IPS-11a (cell line): Measurements from ENCODE around the gene ANP32A.
"Not testable (repeated sequence)": the region's sequence is repeated elsewhere in the genome, so short reads cannot be mapped to it uniquely, and the experiment has no call there.

ENCODE experiments used
- H3K4me3 ChIP-seq: one replicate; pipeline ENCODE4 v1.5.1; 2013; ENCODE audit warnings: low read depth, low read length, control low read depth

Gene ANP32A

DNA sequence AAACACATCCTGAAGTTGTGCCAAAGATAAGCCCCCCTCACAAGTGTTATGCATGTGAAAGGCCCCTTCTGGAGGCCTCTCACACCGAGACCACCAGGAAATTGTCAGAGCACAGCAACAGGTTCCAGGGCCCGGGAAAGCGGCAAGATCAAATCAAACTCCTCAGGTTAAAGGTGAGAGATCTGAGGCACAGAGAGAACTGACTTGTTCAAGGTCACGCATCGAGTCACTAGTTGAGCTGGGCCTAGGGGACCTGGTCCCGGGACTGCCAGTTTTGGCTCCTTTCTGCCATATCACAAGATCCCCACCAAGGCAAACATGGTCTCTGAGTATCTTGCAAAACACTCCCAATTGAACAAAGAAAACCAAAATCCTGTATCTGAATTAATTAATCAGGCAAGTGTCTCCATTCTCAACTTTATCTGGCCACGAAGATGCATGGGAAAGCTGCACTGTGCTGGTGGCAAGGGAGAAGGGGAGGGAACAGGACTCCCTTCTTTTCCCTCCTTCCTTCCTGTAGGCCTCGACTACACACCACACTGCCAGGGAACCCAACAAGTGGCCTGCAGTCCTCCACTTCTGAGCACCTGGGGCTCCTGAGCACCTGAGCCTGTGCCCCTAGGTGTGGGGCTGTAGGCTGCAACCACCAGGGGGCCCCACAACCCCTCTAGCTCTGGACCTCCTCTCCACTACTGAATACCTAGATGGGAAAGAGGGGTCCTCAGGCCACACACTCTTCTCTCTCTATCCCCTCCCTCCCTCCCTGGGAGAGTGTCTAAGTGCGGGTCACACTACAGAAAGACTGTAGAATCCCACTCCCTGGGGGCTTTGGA lies 37.3 kb downstream of the ANP32A start:
- H3K4me3 ChIP-seq, result no peak overlapping the region

DNA sequence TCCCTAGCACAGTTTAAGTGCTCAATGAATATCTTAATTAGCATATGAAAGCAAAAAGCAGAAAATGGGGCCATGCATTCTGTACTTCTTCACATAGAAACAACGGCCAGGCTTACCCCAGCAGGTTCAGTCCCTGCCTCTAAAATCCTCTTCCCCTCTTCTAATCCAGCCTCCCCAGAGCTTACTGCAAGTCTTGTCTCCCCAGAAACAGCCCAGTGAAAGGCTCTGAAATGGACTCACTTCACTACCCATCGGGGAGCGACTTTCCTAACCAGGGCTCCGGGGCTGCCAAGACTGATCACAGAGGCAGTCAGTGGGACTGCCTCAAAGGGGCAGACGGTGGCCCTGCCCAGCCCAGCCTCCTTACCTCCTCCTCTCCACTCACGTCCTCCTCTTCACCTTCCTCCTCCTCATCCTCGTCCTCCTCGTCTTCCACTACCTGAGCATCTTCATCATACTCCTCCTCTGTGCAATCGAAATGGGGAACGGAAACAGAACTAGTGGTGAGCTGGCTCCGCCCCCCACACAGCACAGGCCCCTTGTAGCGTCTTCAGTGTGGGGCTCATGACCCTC lies 38.0 kb downstream of the ANP32A start:
- H3K4me3 ChIP-seq, result no peak overlapping the region

DNA sequence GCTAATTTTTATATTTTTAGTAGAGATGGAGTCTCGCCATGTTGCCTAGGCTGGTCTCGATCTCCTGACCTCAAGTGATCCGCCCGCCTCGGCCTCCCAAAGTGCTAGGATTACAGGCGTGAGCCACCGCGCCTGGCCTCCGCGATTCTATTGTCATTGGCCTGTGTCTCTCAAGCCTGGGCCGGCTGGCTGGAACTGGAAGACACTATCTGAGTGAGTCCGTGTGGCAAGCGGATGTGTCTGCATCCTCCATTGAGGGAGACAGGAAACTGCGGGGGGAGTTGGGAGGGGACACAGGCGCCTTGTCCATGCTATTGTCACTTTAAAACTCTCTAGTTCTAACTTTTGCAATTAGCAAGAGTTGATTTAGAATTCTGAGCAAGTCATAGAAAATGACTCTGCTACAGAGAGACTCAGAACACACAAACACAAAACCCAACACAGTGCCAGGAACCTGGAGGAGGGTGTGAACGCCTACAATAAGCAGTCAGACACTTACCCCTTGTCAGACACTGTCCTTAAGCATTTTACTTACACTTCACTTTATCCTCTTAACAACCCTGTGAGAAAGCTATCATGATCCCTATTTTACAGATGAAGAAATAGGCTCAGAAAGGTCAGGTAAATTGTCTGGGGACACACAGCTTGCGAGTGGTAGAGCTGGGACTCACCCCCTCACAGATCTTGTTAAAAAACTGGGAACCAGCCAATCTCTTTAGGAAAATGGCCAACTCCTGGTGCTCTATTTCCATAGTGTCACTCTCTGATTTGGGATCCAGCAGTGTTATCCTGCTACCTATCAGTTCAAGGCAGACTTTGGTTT lies 38.7 kb downstream of the ANP32A start:
- H3K4me3 ChIP-seq, result no peak overlapping the region

DNA sequence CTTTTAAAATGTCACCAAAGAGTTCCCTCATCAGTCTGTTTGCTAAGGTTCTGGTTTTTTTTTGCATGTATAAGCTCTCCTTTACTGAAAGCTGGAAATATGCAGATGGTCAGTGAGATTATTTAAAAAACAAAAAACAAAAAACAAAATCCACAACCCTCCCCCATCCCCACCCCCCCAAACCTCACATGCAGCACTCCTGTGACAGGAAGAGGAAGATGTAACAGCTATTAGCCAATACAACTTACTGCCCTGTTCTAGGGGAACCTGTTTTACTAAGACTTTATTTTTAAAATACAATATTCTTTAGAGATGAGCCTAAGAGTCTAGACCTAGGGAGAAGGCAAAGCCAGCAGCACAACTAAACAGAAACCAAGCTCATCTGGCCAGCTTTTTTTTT lies 39.5 kb downstream of the ANP32A start:
- no peak overlapping the region for H3K4me3 ChIP-seq

DNA sequence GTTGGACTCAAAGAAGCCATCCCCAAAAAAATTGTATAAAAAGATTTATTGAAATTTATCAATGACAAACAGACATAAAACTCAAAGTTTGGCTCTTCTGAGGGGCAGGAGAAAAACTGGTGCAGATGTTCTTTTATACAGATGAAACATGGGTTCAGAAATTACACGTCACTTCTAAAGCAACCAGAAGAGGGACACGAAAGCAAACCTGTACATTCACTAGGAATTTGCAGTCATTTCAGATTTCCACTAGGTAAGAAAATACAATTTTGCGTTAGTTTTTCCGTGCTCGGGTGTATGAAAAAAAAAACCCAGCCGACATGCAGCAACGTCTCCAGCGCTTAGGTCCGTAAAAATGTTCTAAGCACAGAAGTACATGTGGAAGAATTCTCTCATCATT lies 41.8 kb downstream of the ANP32A start:
- H3K4me3 ChIP-seq, result no peak overlapping the region

DNA sequence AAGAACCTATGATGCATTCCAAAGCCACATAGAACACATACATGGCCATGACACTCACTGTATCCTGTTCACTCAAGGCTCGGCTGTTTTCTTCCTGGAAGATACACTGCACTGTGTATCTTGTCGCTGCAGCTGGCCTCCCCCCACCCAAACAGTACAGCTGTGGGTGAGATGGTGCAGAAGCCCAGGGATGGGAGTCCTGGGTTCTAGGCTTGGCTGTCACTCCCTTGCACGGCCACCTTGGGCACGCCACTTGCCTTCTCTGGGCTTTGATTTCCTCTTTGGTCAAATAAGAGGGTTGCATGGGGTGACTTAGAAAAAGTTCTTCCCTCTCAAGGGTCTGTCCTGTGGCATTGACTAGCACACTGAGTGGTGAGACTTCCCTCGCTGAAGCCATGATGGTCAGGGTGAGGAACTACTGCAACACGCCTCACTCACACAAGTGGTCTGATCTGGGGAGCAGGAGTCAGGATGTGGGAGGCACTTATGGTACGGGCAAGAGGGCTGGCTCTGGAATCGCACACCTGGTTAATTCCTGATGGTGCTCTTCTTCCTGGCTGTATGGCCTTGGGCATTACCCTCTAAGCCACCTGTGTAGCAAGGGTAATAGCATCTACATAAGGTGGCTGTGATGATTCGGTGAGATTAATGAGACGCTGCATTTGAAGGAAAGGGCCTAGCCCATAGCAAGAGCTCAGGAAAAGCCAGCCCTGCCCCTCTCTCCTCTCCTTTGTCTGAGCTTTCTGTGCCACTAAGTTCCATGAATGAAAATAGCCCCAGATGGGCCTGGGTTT lies 44.0 kb downstream of the ANP32A start:
- no peak overlapping the region for H3K4me3 ChIP-seq

GRCh38 chr15:68775671-68776476 lies 44.8 kb downstream of the ANP32A start:
- H3K4me3 ChIP-seq, result no peak overlapping the region

- H3K4me3 ChIP-seq, result no peak overlapping the region
These were observed 45.5 kb downstream of the ANP32A start for GRCh38 chr15:68775236-68775577.

DNA sequence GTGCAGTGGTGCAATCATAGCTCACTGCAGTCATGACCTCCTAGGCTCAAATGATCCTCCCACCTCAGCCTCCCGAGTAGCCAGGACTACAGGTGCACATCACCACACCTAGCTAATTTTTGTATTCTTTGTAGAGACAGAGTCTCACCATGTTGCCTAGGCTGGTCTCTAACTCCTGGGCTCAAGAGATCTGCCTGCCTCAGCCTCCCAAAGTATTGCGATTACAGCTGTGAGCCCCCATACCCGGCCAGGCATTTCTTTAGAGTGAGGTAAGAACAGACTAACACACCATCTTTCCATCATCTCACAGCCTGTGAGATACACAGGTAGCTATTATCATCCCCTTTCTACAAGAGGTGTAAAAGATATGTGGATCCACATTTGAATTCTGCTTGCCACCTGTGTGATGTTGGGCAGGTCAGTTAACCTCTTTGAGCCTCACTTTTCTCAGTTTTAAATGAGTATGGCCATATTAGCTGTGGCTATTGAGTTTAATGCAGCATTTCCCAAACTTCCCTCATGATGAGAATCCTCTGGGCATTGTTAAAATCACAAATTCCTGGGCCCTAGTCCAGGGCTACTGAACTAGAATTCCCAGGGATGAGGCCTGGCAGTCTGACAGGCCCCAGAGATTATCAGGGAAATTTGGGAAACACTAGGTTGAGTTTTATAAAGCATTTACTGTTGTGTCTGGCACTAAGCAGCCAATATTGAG lies 46.0 kb downstream of the ANP32A start:
- H3K4me3 ChIP-seq, result no peak overlapping the region

GRCh38 chr15:68774120-68774519 lies 46.6 kb downstream of the ANP32A start:
- no peak overlapping the region for H3K4me3 ChIP-seq

DNA sequence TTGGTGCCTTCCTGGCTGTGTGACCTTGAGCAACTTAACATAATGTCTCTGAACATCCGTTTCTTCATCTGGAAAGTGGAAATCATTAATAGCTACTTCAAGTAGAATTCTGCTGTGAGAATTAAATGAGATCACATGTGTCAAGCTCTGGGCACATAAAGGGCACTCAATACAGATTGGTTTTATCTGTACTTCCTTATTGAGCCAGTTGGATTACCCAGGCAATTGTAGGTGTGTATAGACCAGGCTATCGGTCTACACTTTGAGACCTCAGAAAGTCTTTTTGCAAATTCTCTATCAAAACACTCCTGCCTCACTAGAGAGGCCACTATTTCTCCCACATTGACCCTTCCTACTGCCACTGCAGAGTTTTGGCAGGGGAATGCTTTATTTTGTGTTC lies 47.7 kb downstream of the ANP32A start:
- H3K4me3 ChIP-seq, result no peak overlapping the region

DNA sequence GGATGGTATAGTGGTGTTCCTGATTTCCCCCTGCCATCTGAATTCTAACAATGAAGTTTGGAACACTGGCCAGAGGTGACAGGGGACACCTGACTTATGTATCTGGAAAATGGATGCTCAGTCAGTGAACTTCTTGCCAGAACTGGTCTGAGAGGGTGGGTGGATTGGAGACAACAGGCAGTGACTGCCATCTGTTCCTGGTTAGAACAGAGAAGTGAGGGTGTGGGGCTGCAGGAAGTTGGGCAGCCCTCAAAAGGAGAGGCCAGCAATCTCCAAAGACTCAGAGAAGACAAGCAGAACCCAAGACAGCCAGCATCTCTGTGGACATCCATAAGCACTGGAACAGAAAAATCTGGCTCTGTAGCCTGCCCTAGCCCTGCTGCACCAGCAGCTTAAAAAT lies 50.5 kb downstream of the ANP32A start:
- no peak overlapping the region for H3K4me3 ChIP-seq

DNA sequence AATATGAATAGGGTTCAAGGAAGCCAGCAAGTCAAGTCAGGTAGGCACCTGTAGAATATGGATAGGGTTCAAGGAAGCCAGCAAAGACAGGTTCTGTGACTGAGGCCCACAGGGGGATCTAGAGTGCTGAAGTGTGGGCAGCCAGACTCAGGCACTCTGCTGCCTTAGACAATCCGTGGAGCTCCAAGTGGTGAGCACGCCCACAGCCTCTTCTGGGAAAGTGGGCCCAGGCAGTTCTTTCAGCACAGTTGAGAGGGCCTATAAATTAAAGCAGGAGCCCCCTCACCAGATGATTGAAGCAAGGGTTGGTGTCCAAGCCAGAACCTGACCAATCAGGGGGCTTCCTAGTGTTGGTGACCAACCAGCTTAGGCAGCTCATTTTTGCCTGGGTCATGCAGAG lies 51.0 kb downstream of the ANP32A start:
- no peak overlapping the region for H3K4me3 ChIP-seq

- no peak overlapping the region for H3K4me3 ChIP-seq
These were observed 52.4 kb downstream of the ANP32A start for GRCh38 chr15:68768321-68768720.

- no peak overlapping the region for H3K4me3 ChIP-seq
These were observed 52.9 kb downstream of the ANP32A start for GRCh38 chr15:68767833-68768232.

- no peak overlapping the region for H3K4me3 ChIP-seq
These were observed 54.9 kb downstream of the ANP32A start for GRCh38 chr15:68765602-68766368.

DNA sequence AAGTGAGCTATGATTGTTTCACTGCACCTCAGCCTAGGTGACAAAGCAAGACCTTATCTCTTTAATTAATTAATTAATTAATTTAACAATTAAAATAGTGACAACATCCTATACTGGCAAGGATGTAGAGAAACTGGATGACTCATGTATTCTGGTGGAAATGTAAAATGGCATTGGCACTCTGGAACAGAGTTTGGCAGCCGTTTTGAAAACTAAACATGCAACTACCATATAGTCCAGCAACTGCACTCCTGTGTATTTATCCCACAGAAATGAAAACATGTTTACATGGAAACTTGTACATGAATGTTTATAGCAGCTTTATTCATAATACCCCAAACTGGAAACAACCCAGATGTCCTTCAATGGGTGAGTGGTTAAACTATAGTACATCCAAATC lies 56.6 kb downstream of the ANP32A start:
- H3K4me3 ChIP-seq, result no peak overlapping the region

DNA sequence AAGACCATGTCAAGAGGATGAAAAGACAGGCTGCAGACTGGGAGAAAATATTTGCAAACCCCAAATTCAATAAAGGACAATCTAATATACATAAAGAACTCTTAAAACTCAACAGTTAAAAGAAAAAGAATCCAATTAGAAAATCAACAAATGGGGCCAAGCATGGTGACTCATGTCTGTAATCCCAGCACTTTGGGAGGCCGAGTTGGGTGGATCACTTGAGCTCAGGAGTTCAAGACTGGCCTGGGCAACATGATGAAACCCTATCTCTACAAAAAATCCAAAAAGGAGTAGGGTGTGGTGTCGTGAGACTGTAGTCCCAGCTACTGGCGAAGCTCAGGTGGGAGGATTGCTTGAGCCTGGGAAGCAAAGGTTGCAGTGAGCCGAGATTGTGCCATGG lies 57.6 kb downstream of the ANP32A start:
- H3K4me3 ChIP-seq, result no peak overlapping the region

- H3K4me3 ChIP-seq, result not testable (repeated sequence)
These were observed 60.6 kb downstream of the ANP32A start for GRCh38 chr15:68759982-68760579.
